K562 (cell line): ENCODE measurements around the gene SDHAF3. TPM values are rescaled to one million over a fixed set of nuclear protein-coding genes. Genes with fewer than 3 reads are reported as not detected.

Experiments
- CAMTA2 ChIP-seq: fragments of 250-450 bp; sonication (Bioruptor Pico); conservative IDR thresholded peaks from 2 replicates; pipeline ENCODE4 v1.5.1; 2022
- CREBBP ChIP-seq: IDR thresholded peaks from one replicate; pipeline ENCODE4 v1.6.1; 2012; ENCODE audit warnings: low read depth, mild to moderate bottlenecking, control low read depth, inconsistent platforms, low read length
- FOXP4 ChIP-seq: sonication (generic); formaldehyde crosslinking; IDR thresholded peaks from 2 replicates; pipeline ENCODE4 v1.8.0; 2022; ENCODE audit warnings: mild to moderate bottlenecking, missing genetic modification reagents, borderline replicate concordance
- GABPA ChIP-seq: fragments of 200-800 bp; sonication (Bioruptor generic); conservative IDR thresholded peaks from 2 replicates; pipeline ENCODE4 v1.6.1; 2016; ENCODE audit warnings: low read depth, missing genetic modification characterization, missing compliant biosample characterization
- KAT2B ChIP-seq: IDR thresholded peaks from one replicate; pipeline ENCODE4 v1.6.1; 2012; ENCODE audit warnings: low read depth, mild to moderate bottlenecking, control low read depth, inconsistent platforms, low read length, moderate library complexity
- MTF1 ChIP-seq: fragments of 250-450 bp; sonication (Bioruptor Pico); IDR thresholded peaks from 2 replicates; pipeline ENCODE4 v1.9.0; 2021; ENCODE audit warnings: moderate library complexity, mild to moderate bottlenecking, inconsistent platforms, borderline replicate concordance
- NR3C1 ChIP-seq: sonication (generic); formaldehyde crosslinking; IDR thresholded peaks from 2 replicates; pipeline ENCODE4 v1.8.1; 2022; ENCODE audit warnings: missing genetic modification reagents
- PBX2 ChIP-seq, 2 experiments: IDR thresholded peaks in 1 of 2; conservative IDR thresholded peaks in 1 of 2; 2 replicates each; pipeline ENCODE4 v1.6.1; 2016; ENCODE audit warnings: low read depth in 2 of 2, mild to moderate bottlenecking in 1 of 2, missing compliant biosample characterization in 1 of 2, missing genetic modification characterization in 1 of 2, moderate library complexity in 1 of 2
- POLR2A ChIP-seq: fragments of 450-650 bp; conservative IDR thresholded peaks from 2 replicates; pipeline ENCODE4 v1.6.1; 2016
- RHOXF2B ChIP-seq: fragments of 250-450 bp; sonication (Bioruptor Pico); conservative IDR thresholded peaks from 2 replicates; pipeline ENCODE4 v1.5.1; 2021
- SMARCE1 ChIP-seq: fragments of 450-650 bp; IDR thresholded peaks from 2 replicates; pipeline ENCODE4 v1.7.1; 2016; ENCODE audit warnings: mild to moderate bottlenecking
- SP1 ChIP-seq: sonication (generic); formaldehyde crosslinking; IDR thresholded peaks from 2 replicates; pipeline ENCODE4 v1.8.1; 2022; ENCODE audit warnings: mild to moderate bottlenecking, missing genetic modification reagents
- SRSF9 ChIP-seq: fragments of 200-400 bp; formaldehyde crosslinking; IDR thresholded peaks from 2 replicates; pipeline ENCODE4 v1.6.1; 2017; ENCODE audit warnings: low read depth, low read length, borderline replicate concordance
- TFE3 ChIP-seq: fragments of 450-650 bp; formaldehyde crosslinking; IDR thresholded peaks from 2 replicates; pipeline ENCODE4 v1.4.0; 2020; ENCODE audit warnings: mild to moderate bottlenecking, mixed read lengths
- USF2 ChIP-seq: sonication (generic); formaldehyde crosslinking; IDR thresholded peaks from 2 replicates; pipeline ENCODE4 v1.5.0; 2020; ENCODE audit warnings: missing genetic modification reagents
- ZBTB49 ChIP-seq: sonication (generic); formaldehyde crosslinking; IDR thresholded peaks from 2 replicates; pipeline ENCODE4 v1.8.0; 2022; ENCODE audit warnings: missing genetic modification reagents, mild to moderate bottlenecking, borderline replicate concordance
- ZKSCAN8 ChIP-seq: fragments of 200-800 bp; sonication (Bioruptor generic); IDR thresholded peaks from 2 replicates; pipeline ENCODE4 v1.6.1; 2016; ENCODE audit warnings: missing genetic modification characterization, missing compliant biosample characterization
- ZNF146 ChIP-seq: IDR thresholded peaks from one replicate; pipeline ENCODE4 v1.6.1; 2018; ENCODE audit warnings: missing compliant biosample characterization; ENCODE audit not compliant: unreplicated experiment
- polyA plus RNA-seq, 8 experiments: library from polyadenylated mRNA; depleted of rRNA in 4 of 8; stranded (reverse) in 5 of 8; unstranded in 3 of 8; fragments of >200 nt; fragmentation: Nextera tagmentation in 2 of 8; fragmentation: Illumina TruSeq in 1 of 8; extraction: Ambion mirVana in 2 of 8; extraction: Trizol in 1 of 8; gene quantifications; 2 replicates each; pipeline versions ENCODE4 v1.2.1 to v1.2.3, GENCODE V29; 2011 to 2014; ENCODE audit warnings: inconsistent platforms in 1 of 8, missing spikeins in 1 of 8
- total RNA-seq, 7 experiments: library from RNA; depleted of rRNA in 6 of 7; stranded (reverse); fragments of >200 nt in 6 of 7; fragmentation: Illumina TruSeq in 2 of 7; extraction: Trizol in 2 of 7; gene quantifications; 2 replicates each; pipeline versions ENCODE4 v1.2.1 to v1.2.3, GENCODE V29; 2011 to 2021; ENCODE audit warnings: low replicate concordance in 1 of 7

The SDHAF3 gene
- total and polyA plus RNA-seq, 9 of the 15 experiments (the other 6 are each of a cell fraction or from before 2014, with no cell fraction given) = 51.5 to 403 (median 145) TPM

- TF ChIP-seq PBX2 (CRISPR knock-in tag; IDR thresholded peaks at IDR 0.05; ENCODE audit: low read depth) = no peak
- TF ChIP-seq PBX2 (tag; conservative IDR thresholded peaks at IDR 0.05; ENCODE audit: low read depth) = no peak
- no peak for TF ChIP-seq MTF1 (CRISPR knock-in tag)
- TF ChIP-seq GABPA (tag) = peak; percentile 99
- no peak for TF ChIP-seq CREBBP
- TF ChIP-seq USF2 (CRISPR knock-in tag) = no peak
- TF ChIP-seq KAT2B = no peak
- no peak for TF ChIP-seq ZBTB49
- TF ChIP-seq POLR2A = peak; percentile 98
- peak; percentile 95 for TF ChIP-seq SP1
- no peak for TF ChIP-seq SRSF9
- no peak for TF ChIP-seq ZKSCAN8
- TF ChIP-seq SMARCE1 = peak; percentile 61; the same call in 1 of the 2 replicates
- no peak for TF ChIP-seq NR3C1
- no peak for TF ChIP-seq CAMTA2 (CRISPR knock-in tag)
- TF ChIP-seq FOXP4 (CRISPR knock-in tag) = no peak
- TF ChIP-seq TFE3 (CRISPR knock-in tag) = no peak
- no peak for TF ChIP-seq RHOXF2B
- no peak for TF ChIP-seq ZNF146
Observed at GRCh38 chr7:97117372-97118188, at the start of gene SDHAF3 (continued).
